GM19397 (cell line): ENCODE measurements around the gene CD300LD.
"Not testable (repeated sequence)": the region's sequence is repeated elsewhere in the genome, so short reads cannot be mapped to it uniquely, and the experiment has no call there.

Source experiments
- ATAC-seq: cut with Tn5 transposase; IDR thresholded peaks from one replicate; pipeline ENCODE4 v1.9.1; 2021; ENCODE audit warnings: mild to moderate bottlenecking, moderate library complexity; ENCODE audit not compliant: unreplicated experiment

CD300LD gene

DNA sequence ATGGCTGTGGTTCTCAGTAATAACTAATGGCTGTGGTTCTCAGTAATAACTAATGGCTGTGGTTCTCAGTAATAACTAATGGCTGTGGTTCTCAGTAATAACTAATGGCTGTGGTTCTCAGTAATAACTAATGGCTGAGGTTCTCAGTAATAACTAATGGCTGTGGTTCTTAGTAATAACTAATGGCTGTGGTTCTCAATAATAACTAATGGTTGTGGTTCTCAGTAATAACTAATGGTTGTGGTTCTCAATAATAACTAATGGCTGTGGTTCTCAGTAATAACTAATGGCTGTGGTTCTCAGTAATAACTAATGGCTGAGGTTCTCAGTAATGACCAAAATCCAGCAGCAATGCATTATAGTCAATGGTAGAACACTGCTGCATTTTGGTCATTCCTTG is 18.4 kb downstream of the CD300LD start:
- ATAC-seq: not testable (repeated sequence)

DNA sequence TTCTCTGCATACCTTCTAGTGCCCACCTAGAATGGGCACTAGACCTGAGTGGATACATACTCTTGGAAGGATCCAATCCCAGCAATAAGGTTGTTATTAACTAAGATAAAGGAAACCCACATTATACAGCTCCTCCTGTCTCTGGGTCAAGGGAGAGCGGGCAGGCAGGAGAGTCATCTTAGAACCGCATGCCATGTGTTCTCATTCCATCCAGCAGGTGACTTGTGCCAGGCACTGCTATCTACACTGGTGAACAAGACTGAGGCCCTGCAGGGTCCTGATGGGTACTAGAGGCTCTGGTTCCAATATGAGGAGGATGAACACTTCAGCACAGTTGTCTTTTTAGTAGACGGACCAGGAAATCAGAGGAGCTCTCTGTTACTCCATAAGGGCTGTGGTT is 18.9 kb downstream of the CD300LD start:
- ATAC-seq: no peak

DNA sequence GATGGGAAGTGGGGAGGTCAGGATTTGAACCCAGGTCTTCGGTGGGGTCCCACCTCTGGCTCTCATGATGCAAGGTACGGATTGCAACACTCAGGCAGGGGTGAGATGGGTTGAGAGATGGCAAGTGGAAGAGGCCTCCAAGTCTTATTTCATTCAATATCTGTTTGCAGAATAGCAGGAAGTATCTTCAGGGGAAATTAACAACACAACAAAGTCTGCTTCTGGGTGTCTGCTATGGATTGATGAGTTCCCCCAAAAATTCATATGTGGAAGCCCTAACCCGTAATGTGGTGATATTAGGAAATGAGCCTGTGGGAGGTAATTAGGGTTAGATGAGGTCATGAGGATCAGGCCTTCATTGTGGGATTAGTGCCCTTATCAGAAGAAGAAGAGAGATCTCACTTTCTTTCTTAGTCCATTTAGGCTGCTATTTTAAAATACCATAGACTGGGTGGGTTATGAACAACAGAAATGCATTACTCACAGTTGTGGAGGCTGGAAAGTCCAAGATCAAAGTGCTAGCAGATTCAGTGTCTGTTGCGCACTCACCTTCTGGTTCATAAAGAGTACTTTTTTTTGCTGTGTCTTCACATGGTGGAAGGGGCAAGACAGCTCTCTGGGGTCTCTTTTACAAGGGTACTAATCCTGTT is 20.3 kb downstream of the CD300LD start:
- no peak for ATAC-seq

DNA sequence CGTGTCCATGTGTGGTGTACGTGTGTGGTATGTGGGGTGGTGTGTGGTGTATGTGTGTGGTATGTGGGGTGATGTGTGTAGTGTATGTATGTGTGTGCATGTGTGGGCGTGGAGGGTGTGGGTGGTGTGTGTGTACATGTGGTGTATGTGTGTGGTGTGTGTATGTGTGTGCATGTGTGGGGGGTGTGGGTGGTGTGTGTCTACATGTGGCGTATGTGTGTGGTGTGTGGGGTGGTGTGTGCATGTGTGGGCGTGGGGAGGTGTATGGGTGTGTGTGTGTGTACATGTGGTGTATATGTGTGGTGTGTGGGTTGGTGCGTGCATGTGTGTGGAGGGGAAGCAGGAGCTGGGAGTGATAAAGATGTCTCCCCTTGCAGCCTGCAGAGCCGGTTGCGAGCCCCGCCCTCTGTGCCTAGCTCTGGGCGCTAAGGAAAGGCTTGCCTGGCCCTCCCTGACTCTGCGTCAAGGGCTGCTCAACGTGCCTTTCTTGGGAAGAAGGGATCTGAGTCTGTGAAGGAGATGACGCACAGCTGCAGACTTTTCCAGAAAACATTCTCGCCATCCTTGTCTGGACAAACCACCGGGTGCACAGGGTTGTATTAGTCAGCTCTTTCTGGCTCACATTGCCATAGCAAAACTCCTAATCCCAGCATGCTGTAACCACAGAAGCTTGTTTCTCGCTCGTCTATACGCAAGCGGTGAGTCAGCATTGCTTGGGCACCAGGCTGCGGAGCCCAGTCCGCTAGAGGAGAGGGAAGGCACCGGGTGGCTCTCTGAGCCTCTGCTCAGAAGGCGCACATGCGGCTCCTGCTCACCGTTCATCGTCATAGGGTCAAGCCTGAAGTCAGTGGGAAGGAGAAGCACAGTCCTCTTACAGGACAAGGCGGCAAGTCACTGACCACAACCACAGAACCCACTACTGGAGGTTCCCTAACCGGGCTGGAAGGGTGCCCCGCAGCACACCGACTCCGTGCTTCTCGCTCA is 22.8 kb downstream of the CD300LD start:
- no peak for ATAC-seq

DNA sequence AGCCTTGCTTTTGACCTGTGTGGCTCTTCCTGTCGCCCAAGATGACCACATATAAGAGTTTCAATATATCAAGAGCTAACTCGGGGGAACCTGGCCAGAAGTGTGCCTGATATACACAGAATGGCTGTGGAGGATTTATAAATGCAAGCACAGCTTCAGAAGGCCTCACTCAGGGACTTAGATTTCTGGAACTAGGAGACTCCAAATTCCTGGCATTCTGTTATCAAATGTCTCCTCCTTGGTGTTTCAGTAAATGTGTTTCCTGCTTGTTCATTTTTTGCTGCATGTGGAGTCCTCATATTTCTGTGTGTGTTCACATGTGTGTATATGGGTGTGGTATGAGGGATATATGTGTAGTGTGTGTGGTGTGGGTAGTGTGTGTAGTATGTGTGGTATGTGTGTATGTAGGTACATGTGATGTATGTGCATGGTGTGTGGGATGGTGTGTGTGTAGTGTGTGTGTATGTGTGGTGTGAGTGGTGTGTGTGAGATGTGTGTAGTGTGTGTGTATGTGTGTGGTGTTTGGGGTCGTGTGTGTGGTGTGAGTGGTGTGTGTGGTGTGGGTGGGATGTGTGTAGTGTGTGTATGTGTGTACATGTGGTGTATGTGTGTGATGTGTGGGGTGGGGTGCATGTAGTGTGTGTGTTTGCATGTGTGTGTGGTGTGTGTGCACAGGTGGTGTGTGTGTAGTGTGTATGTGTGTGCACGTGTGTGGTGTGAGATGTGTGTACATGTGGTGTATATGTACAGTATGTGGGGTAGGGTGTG is 23.8 kb downstream of the CD300LD start:
- ATAC-seq: no peak

DNA sequence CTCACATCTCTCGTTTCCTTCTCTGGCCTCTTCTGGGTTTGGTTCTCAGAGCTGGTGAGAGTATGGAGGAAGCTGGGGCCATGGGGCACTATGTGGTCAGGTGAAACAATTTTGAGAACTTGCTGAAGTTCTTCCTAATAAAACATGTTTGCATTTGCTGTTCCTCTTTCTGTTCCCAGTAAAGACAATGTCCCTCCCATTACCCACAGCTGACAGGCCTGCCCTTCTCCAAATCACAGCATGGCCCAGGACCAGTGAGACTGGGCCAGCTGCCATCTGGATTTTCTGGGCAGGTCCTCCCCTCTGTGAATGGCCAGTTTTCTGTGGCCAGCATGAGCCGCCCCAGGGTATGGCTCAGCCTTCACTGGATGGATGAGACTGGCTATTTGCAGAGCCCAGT is 24.7 kb downstream of the CD300LD start, which contains the start of gene CD300H:
Gene CD300H (minus strand): TSS at position 113 of the 400 bp plus-strand sequence.
- no peak for ATAC-seq

DNA sequence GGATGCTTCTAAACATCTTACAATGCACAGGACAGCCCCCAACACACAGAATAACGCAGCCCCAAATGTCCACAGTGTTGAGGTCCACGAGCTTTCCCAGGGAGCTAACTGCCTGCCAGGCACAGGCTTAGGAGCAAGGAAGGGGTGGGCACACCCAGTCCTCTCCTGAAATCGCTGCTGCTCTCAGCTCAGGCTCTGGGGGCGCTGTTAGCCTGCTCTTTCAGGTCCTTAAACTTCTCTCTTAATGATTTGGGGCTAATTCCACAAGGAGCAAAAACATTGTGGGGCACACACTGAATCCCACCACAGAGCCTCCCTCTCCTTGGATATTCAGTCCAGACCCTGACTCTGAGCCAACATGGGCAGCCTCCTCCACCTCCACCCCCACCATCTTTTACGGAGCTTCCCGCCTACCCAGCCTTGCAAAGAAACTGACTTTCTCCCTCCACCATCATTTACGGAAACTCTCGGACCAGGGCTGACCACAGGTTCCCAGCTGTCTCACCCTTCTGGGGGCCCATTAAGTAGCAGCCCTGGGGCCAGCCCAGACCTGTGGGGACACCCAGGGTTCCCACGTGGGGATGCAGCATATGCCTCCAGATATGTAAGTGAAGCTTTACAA is 25.8 kb downstream of the CD300LD start:
- no peak for ATAC-seq

DNA sequence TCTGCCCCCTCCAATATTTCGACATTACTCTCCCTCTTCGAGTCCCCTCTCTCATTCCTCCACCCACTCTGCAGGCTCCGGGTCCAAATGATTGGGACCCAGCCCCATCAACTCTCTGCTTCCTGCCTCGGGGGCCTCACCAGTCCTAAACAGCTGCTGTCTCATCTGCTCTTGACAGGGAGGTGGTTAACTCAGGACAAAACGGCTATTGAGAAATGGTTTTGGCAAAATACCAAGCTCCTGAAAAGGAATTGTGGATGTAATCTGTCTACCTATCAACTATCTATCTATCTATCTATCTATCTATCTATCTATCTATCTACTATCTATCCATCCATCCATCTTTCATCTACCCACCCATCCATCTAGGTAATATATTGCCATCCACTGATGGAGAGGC is 27.0 kb downstream of the CD300LD start:
- ATAC-seq: no peak

DNA sequence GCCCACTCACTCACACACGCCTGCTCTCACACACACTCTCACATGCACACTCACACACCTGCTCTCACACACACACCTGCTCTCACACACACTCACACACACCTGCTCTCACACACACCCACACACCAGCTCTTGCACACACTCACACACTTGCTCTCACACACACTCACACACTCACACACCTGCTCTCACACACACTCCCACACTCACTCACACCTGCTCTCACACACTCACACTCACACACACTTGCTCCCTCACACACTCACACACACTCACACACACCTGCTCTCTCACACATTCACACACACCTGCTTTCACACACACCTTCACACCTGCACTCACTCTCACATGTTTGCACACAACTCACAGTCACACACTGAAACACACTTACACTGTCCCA is 28.7 kb downstream of the CD300LD start:
- ATAC-seq: no peak

DNA sequence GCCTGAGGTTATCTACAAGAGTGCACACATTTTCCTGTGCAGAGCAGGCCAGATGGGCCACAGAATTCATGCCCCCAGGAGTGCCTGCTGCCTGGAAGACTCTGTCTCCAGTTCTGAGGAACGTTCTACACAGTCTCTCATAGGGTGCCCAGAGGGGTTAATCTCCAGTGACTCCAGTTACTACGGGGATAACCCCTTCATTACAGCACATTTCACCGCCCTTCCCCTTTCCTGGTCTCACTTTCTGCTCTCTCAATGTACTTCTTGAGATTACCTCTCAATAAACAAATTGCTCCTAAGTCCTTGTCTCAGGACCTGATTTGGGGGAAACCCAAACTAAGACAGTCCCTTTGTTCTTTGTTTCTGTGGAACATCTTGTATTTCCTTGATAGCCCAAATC is 30.5 kb downstream of the CD300LD start:
- ATAC-seq: no peak

DNA sequence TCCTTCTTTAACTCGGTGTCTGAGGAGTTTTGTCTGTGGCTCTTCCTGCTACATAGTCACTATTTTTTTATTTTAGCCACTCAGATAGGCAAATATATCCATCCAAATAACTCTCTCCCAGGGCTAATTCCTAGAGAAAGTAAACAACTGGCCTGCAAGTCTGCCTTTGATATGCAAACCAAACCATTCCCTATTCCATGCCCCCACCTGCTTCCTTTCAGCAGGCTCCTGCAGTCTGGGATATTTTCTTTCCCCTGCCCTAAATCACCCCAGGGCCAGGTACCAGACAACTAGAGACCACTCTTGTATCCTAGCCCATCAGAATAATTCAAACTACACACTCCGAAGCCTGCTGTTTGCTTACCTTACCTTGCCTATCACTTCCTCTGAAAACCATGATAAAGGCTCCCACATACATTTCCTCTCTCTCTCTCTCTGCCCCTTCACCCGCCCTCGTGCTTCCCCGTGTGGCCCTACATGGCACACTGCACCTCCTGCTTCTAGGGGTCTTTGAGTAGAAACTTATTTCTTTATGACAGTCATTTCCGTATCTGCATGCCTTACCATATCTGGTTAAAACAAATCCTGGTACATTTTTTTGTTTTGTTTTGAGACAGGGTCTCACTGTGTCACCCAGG is 33.1 kb downstream of the CD300LD start:
- no peak for ATAC-seq

DNA sequence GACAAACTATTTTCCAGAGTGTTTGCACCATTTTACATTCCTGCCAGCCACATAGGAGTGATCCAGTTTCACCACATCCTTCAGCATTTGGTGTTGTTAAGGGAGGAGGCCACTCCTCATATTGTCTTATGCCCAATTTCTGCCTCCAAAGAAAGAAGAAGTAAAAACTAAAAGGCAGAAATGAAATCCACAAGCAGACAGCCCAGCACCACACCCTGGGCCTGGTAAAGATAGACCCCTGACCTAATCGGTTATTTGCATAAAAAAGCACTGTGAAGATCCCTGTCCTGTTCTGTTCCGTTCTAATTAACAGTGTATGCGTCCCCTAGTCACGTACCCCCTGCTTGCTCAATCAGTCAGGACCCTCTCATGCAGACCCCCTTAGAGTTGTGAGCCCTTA is 33.7 kb downstream of the CD300LD start:
- not testable (repeated sequence) for ATAC-seq

DNA sequence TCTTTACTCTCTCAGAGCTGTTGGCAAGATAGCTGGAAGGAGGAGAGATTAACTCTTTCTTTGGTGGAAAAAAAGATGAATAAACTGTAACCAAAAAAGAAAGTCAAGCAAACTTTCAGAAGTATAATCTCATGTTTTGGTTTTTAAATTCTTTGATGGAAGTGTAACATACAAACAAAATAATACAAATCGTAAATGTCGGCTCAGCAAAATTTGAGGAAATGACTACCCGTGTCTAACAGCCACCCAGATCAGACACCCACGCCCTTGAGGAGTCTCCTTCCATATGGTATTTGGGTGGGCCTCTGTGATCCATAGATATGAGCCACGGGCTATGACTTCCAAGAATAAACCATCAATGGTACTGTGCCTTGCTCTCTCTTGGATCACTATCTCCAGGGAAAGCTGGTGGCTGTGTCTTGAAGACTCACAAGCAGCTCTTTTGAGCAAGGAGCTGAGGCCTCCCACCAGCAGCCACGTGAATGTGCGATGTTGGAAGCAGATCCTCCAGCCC is 36.6 kb downstream of the CD300LD start:
- no peak for ATAC-seq

DNA sequence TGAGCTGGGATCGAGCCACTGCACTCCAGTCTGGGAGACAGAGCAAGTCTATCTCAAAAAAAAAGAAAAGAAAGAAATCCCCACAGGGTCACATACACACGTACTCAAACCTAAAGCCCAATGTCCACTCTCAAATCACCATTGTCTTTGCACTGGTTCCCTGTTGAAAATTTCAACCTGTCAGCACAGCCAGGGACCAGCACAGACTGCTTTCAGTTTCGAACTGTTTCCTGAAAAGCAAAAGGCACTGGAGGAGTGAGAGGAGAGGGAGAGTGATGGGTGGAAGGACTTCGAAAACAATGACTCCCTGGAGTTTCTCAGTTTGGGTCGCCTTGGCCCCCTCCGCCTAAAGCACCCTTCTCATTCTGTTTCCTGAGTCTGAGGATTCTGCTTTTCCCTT is 37.2 kb downstream of the CD300LD start:
- ATAC-seq: no peak

DNA sequence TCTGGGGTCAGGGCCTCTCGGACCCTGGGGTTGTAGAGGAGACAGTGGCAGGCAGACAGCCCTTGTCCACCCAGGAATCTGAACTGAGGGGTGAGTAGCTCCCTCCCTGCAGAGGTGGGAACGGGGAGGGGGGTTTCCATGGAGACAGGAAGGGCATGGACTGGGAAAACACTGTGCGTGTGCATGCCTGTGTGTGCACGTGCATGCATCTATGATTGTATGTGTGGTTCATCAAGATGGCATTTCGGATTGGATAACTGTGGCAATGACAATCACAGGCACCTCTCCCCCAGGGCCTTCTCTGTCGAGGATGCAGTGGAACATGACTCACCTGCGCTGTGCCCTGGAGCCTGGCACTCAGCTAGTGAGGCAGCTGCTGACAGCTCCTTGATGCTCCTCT is 40.0 kb downstream of the CD300LD start:
- no peak for ATAC-seq

DNA sequence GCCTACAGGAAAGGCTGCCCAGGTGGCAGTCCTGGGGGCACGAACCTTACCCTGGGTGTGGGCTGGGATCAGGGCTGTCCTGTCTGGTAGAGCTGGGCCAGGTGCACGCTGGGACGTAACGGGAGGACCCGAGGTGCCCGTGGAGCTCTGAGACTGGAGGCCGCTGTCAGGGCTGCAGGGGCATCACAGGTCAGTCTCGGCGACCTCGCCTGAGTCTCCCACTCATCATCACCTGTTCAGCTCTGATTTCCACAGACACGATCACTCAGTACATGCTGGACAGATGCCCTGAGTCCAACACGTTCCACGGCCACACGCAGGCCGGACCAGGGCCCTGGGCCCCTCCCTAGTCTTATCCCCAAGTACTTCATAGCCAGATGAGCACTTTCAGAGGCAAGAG is 41.5 kb downstream of the CD300LD start:
- no peak for ATAC-seq

DNA sequence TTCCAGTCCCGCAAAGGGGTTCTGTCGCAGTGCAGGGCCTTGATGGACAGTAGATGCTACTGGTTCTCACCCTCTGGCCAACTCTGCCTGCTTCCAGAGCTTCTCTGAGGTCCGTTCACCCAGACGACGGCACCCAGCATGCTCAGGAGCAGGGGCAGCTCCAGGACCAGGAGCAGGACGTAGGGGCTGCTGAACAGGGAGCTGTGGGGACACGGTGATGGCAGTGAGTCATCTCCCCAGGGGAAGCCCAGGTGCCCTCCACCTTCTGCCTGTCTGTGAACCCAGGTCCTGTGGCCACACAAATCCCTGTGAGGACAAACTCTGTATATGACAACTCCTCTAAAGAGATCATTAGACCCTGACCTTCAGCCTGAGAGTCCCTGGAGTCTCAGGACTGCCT is 42.7 kb downstream of the CD300LD start:
- no peak for ATAC-seq

DNA sequence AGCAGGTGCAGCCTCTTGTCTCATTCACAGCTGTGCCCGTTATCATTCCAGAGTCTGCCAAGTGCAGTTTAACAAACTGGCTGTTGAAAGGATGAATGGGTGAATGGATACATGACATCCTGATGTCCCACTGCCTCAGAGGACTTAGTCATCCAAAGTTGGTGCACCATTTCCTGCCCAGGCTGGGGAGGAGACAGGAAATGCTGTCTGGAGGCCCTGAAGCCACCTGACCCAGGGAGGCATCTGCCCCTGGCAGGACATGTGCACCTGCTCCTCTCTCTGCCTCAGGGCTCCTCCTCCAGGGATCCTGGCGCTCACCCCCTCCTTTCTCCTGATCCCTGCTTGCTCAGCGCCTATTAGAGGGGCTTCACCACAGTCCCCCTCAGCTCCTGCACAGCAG is 44.3 kb downstream of the CD300LD start:
- no peak for ATAC-seq

DNA sequence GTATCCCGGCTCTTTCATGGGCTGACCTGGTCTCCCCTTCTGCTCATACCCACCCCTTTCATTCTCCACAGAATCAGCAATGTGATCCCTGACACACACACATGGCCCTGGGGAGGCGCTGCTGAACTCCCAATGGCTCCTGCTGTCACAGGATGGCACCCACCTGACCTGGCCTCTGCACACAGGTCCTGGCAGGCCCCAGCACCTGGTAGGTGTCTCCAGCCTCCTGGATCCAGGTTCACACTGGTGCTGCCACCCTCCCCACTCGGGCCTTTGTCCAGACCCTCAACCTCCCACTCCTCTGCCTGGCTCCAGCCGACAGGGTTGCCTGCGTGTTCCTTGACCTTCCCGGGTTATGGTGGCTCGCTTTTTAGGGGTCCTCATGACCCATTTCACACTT is 44.8 kb downstream of the CD300LD start:
- no peak for ATAC-seq

DNA sequence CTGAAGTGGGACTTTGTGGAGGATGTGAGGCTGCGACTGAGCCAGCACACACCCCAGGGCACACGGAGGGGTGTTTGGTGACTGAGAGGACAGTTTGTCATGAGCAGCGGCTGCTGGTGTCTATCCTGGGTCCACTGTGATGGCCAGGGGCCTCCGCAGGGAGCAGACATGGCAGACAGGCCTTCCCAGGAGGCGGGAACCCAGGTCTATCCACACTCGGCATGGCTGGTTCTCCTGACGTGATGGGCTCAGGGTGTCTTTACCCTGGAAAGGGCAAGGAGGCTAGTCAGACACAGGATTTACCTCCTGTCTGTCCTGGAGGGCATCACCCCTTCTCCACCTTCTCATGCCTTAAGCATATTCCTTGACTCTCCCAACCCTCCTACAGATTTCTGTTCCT is 45.5 kb downstream of the CD300LD start:
- no peak for ATAC-seq
